Tibial nerve (tissue), 4 donors: ENCODE results near the gene RAB11B. TPM values are rescaled to one million over a fixed set of nuclear protein-coding genes. Genes with fewer than 3 reads are reported as not detected.
"Not testable (repeated sequence)": the region's sequence is repeated elsewhere in the genome, so short reads cannot be mapped to it uniquely, and the experiment has no call there.

ENCODE experiments used
- DNase-seq, 2 donors: peaks; one replicate each; pipeline ENCODE4 v3.0.0-alpha.2; 2019; ENCODE audit warnings: low spot score in 2 of 2
- H3K27ac ChIP-seq, 4 donors: fragments of 200-600 bp; sonication (generic) in 3 of 4; one replicate each; pipeline ENCODE4 v1.5.1; 2017 to 2019; ENCODE audit warnings: mild to moderate bottlenecking in 1 of 4
- H3K27me3 ChIP-seq, 2 donors: fragments of 200-600 bp; sonication (generic) in 1 of 2; one replicate each; pipeline versions ENCODE4 v1.5.1 to v1.6.0; 2017 to 2019
- H3K36me3 ChIP-seq, 3 donors: fragments of 200-600 bp; sonication (generic); one replicate each; pipeline ENCODE4 v1.5.1; 2018 to 2019
- H3K4me1 ChIP-seq, 4 donors: fragments of 200-600 bp; sonication (generic) in 3 of 4; one replicate each; pipeline ENCODE4 v1.5.1; 2017 to 2019
- H3K4me3 ChIP-seq, 4 donors: fragments of 200-600 bp; sonication (generic) in 3 of 4; one replicate each; pipeline ENCODE4 v1.5.1; 2017 to 2019; ENCODE audit warnings: mild to moderate bottlenecking in 1 of 4, moderate library complexity in 1 of 4
- H3K9me3 ChIP-seq, 4 donors: fragments of 200-600 bp; sonication (generic) in 3 of 4; one replicate each; pipeline ENCODE4 v1.5.1; 2017 to 2019
- CTCF ChIP-seq, 5 experiments: fragments of 200-600 bp in 3 of 5; fragments of 450-650 bp in 2 of 5; sonication (generic) in 3 of 5; IDR thresholded peaks; one replicate each; pipeline ENCODE4 v1.5.1; 2016 to 2019; ENCODE audit warnings: antibody characterized with exemption in 5 of 5, mild to moderate bottlenecking in 3 of 5, moderate library complexity in 2 of 5
- EP300 ChIP-seq, 2 donors: sonication (generic); formaldehyde crosslinking; IDR thresholded peaks; one replicate each; pipeline ENCODE4 v1.6.1; 2017; ENCODE audit warnings: antibody characterized with exemption in 2 of 2, mild to moderate bottlenecking in 1 of 2
- POLR2A ChIP-seq, 2 donors: fragments of 450-650 bp; IDR thresholded peaks; one replicate each; pipeline ENCODE4 v1.6.1; 2017; ENCODE audit warnings: antibody characterized with exemption in 2 of 2, mild to moderate bottlenecking in 2 of 2, moderate library complexity in 2 of 2
- WGBS, 2 donors: methylation state at CpG; one replicate each; pipeline ENCODE4 v1.1.5; 2018; 5-methylcytosine and 5-hydroxymethylcytosine counted together
- total RNA-seq, 4 donors: library from RNA; depleted of rRNA; stranded (reverse); fragments of >200 nt; gene quantifications; one replicate each; pipeline ENCODE4 v1.1.0, GENCODE V29; 2016

RAB11B gene
- total RNA-seq, 4 donors from 2014 or later = 35.6 to 147 (median 68.9) TPM

GRCh38 chr19:8401981-8402411 lies 11.8 kb downstream of the RAB11B start:
- TF ChIP-seq CTCF (IDR thresholded peaks at IDR 0.05) (no peak), EP300 (IDR thresholded peaks at IDR 0.05) (no peak), POLR2A (IDR thresholded peaks at IDR 0.05) (no peak)

GRCh38 chr19:8403098-8403819 lies 13.1 kb downstream of the RAB11B start:
- Histone ChIP-seq H3K9me3 (no peaks in the 10 kb centered on the region), H3K4me1 (peaks cover 0 to 4% (median under 1%) of the 10 kb centered on the region in 4 donors), H3K36me3 (peaks cover 0 to 68% (median 0%) of the 10 kb centered on the region in 3 donors), H3K27me3 (no peaks in the 10 kb centered on the region), H3K27ac (no peak overlapping the region), H3K4me3 (no peak overlapping the region)
- WGBS, 2 donors = 88 to 91% methylated on average over 29 to 40 of the region's 44 CpGs
- DNase-seq = no peak
- no peak for TF ChIP-seq EP300 (IDR thresholded peaks at IDR 0.05)
- TF ChIP-seq POLR2A (IDR thresholded peaks at IDR 0.05) = no peak
- TF ChIP-seq CTCF (IDR thresholded peaks at IDR 0.05) = no peak

More at GRCh38 chr19:8401981-8402411, 11.8 kb downstream of the RAB11B start:
- Histone ChIP-seq H3K9me3 (no peaks in the 10 kb centered on the region), H3K27ac (no peak overlapping the region), H3K27me3 (no peaks in the 10 kb centered on the region), H3K4me1 (peaks cover 0 to 16% (median 8%) of the 10 kb centered on the region in 4 donors), H3K36me3 (peaks cover 0 to 68% (median 0%) of the 10 kb centered on the region in 3 donors), H3K4me3 (no peak overlapping the region)
- 90 to 96% methylated on average over 12 of the region's 21 CpGs for WGBS, 2 donors
- DNase-seq = no peak

- Histone ChIP-seq H3K27me3 (no peaks in the 10 kb centered on the region), H3K27ac (no peak overlapping the region), H3K36me3 (peaks cover 0 to 68% (median 0%) of the 10 kb centered on the region in 3 donors), H3K4me3 (no peak overlapping the region), H3K4me1 (no peaks in the 10 kb centered on the region), H3K9me3 (no peaks in the 10 kb centered on the region)
- TF ChIP-seq CTCF (IDR thresholded peaks at IDR 0.05) (no peak), EP300 (IDR thresholded peaks at IDR 0.05) (no peak)
- no peak for DNase-seq
- WGBS, 2 donors = 87 to 91% methylated on average over 17 to 24 of the region's 24 CpGs
Observed at GRCh38 chr19:8403820-8404109, 13.6 kb downstream of the RAB11B start.

GRCh38 chr19:8404391-8405151 lies 14.4 kb downstream of the RAB11B start:
- Histone ChIP-seq H3K4me3 (no peak overlapping the region), H3K36me3 (peaks cover 0 to 62% (median 0%) of the 10 kb centered on the region in 3 donors), H3K27me3 (no peaks in the 10 kb centered on the region), H3K27ac (no peak overlapping the region), H3K4me1 (no peaks in the 10 kb centered on the region), H3K9me3 (no peaks in the 10 kb centered on the region)
- DNase-seq = no peak
- 81 to 85% methylated on average over 17 to 18 of the region's 18 CpGs for WGBS, 2 donors
- TF ChIP-seq EP300 (IDR thresholded peaks at IDR 0.05) = no peak
- no peak for TF ChIP-seq POLR2A (IDR thresholded peaks at IDR 0.05)
- TF ChIP-seq CTCF (IDR thresholded peaks at IDR 0.05) = no peak

GRCh38 chr19:8410718-8411117 lies 20.6 kb downstream of the RAB11B start:
- not testable (repeated sequence) for H3K9me3 ChIP-seq, H3K36me3 ChIP-seq, H3K27ac ChIP-seq, H3K27me3 ChIP-seq, H3K4me3 ChIP-seq, DNase-seq
- WGBS, 2 donors = 89% methylated on average over 13 of the region's 13 CpGs
- peaks cover 0 to 24% (median 10%) of the 10 kb centered on the region in 4 donors for H3K4me1 ChIP-seq
